ENCODE measurements around the gene GHR.
"Not testable (repeated sequence)": the region's sequence is repeated elsewhere in the genome, so short reads cannot be mapped to it uniquely, and the experiment has no call there.

GHR gene

DNA sequence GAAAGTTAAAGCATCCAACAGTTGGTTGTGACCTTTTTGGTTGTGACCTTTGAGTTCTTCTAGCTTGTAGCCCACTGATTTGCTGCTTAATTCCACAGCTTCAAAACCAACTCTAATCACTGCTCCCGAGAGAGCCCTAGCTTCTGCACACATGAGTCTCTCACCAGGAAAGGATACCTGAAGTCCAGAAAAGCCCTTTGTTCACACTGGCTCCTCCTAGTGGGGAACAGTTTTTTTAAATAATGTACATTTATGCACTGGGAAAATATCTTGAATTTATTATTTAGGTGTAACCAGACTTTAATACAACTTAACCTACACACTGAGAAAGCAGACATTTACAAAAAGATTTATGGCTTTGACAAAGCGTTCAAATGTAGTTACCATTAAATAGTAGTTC lies 213.2 kb downstream of the GHR start:
- DNase-seq (ENCODE audit: insufficient read length, low spot score) = no peak
- FAIRE-seq = no peak

DNA sequence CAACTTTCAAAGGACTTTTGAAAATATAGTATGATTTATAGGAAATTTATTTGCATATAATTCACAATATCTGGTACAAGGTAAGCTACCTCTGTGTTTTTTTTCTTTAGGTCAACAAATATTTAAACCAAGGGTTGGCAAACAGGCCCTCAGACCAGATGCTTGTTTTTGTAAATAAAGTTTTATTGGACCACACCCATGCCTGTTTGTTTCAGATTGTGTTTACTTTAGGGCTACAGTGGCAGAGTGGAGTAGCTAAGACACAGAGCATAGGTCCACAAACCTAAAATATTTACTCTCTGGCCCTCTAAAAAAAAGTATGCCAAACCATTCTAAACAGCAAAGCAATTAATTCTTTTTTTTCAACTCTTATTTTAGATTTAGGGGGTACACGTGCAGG lies 213.7 kb downstream of the GHR start:
- no peak for FAIRE-seq
- DNase-seq (ENCODE audit: insufficient read length, low spot score) = no peak

DNA sequence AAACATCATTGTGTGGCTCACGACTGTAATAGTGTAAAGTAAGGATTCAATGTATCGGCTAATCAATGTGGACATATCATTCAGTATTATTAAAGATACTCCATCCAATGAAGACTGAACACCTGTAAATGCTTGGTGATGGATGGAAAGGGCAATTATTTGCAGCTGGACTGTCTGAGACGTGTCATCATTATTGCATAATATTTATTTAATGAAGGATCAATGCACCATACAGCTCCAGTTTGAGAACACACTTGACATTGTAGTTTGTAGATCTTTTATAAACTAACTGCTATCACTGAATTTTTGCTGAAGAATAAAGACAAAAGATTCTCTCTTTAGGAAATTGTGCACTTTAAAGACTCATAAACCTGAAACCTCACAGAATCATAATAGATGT lies 215.7 kb downstream of the GHR start:
- DNase-seq (ENCODE audit: insufficient read length, low spot score) (no peak), FAIRE-seq (no peak)

DNA sequence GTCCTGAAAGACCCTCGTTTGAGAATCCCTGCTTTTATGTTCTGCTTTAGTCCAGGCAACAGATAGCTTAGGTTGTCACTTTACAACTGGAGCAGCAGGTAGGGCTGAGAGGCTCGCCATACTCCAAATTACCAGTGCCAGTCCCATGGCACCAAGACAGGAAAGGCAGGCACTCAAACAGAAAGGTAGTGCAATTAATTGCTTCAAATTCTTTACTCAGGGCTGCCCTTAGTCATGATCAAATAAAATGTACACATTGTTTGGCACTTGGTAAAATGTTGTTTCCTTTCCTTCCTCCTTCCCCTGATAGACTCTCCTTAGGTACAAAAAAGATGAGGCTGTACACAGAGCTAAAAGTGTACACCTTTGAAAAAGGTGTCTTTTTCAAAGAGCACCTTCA lies 217.6 kb downstream of the GHR start:
- FAIRE-seq = no peak
- DNase-seq (ENCODE audit: insufficient read length, low spot score) = no peak

DNA sequence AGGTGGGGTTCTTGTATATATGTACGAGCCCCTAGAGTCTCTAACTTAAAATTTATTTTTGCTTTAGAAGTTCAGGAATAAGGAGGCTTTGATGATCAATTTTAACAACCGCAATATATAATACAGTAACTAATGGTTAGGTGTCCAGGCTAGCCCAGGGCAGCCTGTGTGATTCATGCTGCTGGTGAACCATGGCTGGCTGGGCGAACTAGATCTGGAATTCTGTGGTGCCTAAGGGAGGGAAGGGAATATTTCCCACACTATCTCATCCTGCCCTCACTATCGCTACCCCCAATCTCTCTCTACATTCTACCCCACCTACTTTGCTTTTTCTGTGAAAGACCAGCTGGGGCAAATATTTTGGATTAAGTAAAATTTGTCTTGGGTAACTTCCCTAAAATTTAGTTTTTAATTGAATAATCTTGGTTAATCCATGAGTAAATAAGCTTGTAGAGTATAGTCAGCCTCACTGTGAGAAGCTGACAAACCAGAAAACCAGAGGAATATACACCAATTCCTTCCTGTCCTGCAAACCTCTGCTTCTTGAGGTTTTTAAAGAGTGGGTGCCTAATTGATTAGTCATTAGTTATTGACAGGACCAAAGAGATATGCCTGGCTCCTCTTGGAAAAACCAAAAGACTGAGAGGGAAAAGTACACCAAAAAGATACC lies 218.2 kb downstream of the GHR start:
- no peak for DNase-seq (ENCODE audit: insufficient read length, low spot score)

DNA sequence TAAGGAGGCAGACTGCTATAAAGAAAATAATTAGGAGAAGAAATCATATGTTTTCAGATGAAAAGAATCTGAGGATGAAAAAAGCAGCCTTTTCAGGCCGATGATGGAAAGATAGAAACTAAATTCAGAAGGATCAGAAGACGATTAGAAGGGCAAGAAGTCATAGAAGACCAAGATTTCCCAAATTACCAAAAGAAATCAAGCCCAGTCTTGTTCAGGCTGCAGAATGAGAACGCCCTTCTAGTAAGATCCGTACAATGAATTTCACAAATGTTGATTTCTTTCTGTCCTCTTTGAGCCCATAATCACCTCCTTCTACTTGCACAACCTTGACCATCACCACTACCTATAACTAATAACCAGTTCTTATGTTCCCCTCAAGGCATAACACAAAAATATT lies 218.8 kb downstream of the GHR start:
- FAIRE-seq (no peak), DNase-seq (ENCODE audit: insufficient read length, low spot score) (no peak)

More for the DNA sequence above, 218.2 kb downstream of the GHR start:
- FAIRE-seq = no peak

DNA sequence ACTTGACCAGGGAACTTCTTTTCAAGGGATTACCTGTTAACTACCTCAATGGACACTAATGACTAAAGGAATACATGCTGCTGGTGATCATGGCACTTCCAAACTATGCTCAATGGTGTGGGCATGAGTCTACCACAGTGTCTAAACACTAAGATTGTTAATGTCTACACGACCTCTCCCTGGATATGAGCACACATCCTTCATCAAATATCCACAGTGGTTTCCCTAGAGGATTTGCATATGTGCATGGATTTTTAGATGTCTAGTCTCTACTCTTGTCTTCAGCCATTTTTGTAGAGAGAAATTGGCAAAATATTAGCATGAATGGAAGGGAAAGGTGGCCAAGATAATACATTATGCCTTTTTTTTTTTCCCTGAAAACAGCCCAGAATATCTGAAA lies 220.1 kb downstream of the GHR start:
- FAIRE-seq (no peak), DNase-seq (ENCODE audit: insufficient read length, low spot score) (no peak)

DNA sequence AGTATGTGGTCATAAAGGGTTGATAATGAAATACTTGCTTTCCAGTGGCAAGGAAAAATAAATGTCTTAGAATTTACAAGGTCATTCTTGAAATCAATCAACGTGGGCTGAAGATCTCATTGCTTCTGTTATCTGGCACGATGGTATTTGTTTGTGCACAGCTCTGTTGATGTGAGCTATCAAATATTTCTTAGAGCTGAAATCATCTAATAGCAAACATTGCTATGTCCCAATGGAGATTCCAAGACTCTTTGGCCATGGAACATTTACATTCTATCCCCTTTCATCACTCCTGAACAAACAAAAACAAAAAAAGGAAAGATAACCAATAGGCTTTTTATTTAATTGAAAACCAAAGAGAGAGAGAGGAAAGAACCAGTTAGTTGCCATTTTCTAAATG lies 221.9 kb downstream of the GHR start:
- FAIRE-seq (no peak), DNase-seq (ENCODE audit: insufficient read length, low spot score) (no peak)

DNA sequence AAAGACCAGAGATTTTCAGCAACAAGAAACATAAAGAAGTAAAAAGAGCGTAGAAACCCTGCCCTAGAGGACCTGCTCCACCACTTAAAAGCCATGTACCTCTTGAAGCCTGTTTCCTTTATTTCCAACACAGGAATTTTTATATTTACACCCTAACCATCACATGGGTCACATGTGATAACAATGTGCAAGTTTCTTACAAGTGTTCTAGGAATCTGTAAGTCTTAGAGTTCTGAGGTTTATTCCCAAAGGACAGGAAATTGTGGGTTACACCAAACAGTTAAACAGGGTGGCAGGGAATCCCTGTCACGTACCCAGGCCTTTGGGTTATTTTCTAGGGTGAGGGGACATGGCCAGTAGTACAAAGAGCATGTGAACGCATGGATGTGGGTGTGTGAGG lies 224.8 kb downstream of the GHR start:
- FAIRE-seq = no peak
- DNase-seq (ENCODE audit: insufficient read length, low spot score) = no peak

DNA sequence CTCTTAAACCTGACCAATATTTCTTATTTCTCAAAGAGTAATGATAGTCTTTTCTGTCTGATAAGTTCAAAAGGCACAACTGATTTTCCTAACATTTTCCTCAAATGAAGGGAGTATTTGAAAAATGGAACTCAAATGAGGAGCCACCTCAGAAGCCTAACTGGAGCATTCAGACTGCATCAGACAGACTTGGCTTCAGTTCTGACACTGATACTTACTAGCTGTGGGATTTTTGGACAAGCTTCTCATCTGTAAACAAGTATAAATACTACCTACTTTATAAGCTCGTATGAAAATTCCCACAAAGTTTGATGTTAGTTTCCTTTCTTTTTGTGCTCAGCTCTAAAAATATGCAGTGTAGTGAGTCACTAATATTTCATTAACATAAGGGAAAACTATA lies 225.7 kb downstream of the GHR start:
- no peak for DNase-seq (ENCODE audit: insufficient read length, low spot score)
- no peak for FAIRE-seq

DNA sequence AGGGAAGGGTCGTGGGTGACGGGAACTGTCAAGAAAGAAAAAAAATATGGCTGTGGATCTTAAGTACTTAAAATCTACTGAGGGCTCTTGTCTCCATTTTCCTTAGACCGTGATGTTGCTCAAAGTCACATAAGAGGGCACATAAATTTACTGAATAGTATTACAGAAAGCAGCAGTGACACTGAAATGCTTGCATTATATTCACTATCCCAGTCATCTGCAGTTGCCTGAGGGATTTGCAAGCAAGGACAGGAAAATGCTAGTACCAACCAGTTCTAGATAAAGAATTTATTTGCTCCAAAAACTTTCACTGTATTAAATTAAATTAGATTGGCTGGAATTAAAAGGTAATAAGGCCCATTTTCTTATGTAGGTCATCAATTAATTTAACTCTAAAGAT lies 226.8 kb downstream of the GHR start:
- DNase-seq (ENCODE audit: insufficient read length, low spot score) (no peak), FAIRE-seq (no peak)

DNA sequence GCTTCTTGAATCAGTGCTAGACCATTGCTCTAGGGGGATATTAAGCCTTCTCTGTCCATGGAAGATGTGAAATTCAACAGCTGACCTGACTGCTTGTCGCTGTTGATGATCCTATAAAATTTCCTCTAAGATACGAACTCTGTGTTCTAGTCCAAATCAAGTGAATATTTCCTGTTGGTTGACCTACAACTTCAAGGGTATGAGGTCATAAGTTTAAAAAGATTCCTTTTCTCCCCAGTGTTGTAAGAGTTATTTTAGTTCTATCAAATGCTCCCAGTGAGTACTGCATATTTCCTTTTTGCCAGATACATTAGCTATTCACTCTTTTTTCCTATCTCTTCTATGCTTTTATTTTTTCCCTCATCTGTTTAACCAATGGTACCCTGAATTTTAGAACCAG lies 230.5 kb downstream of the GHR start:
- FAIRE-seq = no peak

DNA sequence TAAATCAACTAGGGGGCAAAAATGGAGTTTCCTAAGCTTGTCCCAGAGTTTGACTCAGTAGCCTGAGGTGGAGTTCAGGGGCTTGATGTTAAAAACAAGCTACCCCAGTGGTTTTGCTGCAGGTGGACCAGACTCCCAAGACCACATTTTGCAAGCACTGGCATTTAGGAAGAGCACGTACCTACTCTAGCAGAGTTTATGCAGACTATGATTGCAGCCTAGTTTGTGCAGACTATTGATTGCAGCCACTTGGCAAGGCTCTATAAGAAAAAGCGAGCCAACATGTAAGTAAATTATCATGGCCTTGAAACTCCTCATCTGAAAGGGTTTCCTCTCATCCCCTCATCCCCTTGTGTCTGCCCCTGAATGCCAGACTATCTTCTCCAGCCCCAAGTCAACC lies 231.4 kb downstream of the GHR start:
- no peak for DNase-seq (ENCODE audit: insufficient read length, low spot score)
- FAIRE-seq = no peak

More for the DNA sequence above, 230.5 kb downstream of the GHR start:
- no peak for DNase-seq (ENCODE audit: insufficient read length, low spot score)

DNA sequence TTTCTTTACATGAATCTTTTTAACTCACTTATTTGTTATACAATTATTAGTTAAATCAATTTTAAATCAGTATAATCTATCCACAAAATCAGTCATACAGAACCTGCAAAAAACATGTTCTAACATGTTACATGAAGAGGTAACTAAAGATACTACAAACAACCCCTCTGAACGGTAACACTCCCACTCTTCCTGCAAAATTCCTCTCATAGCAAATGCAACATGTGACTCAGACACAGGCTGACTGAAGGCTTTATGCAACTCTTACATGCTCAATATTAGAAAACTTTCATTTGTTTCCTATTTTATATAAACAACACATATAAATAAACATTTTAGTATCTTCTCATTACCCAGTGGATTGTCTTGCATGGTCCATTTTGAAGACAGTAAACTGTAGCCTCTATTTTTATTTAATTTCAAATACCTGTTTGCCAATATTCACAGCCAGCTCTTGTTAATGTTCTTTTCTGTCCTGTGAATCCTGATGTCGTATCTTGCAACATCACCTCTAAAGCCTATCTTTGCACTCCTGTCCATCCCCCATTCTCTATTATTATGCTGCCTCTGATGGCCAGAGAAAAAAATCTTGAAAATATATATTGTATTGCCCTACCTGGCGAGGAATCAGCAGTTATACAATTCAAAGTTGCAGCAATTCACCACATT lies 232.9 kb downstream of the GHR start:
- FAIRE-seq = no peak
- DNase-seq (ENCODE audit: insufficient read length, low spot score) = no peak

DNA sequence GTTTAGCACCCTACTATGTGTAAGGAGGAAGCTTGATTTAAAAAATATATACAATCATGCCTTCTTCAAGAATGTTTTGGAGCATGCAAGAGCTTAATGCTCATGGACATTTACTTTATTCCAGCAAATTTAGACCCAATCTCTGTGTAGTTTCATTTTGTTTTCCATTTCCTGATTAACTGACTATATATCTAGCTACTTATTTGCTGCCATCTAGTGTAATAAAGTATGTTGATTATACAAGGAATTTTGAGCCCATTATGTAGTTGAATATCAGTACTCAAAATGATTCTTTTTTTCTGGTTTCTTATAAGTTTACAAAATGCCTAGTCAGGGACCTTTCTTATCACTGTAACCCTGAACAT lies 233.4 kb downstream of the GHR start:
- DNase-seq (ENCODE audit: insufficient read length, low spot score) = no peak

DNA sequence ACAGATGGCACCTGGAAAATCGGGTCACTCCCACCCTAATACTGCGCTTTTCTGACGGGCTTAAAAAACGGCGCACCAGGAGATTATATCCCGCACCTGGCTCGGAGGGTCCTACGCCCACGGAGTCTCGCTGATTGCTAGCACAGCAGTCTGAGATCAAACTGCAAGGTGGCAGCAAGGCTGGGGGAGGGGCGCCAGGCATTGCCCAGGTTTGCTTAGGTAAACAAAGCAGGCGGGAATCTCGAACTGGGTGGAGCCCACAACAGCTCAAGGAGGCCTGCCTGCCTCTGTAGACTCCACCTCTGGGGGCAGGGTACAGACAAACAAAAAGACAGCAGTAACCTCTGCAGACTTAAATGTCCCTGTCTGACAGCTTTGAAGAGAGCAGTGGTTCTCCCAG lies 236.6 kb downstream of the GHR start:
- FAIRE-seq; DNase-seq (ENCODE audit: insufficient read length, low spot score): not testable (repeated sequence)

More for the DNA sequence above, 233.4 kb downstream of the GHR start:
- FAIRE-seq = no peak

DNA sequence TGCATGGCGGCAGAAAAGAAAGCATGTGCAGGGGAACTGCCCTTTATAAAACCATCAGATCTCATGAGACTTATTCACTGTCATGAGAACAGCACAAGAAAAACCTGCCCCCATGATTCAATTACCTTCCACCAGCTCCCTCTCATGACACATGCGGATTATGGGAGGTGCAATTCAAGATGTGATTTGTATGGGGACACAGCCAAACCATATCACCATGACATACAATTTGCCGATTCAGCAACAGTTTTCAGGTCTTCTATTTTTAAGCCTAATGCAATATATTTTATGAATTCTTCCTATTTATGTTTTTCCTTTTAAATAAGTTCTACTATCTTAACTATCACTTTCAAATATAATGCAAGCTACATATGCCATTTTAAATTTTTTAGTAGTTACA lies 242.6 kb downstream of the GHR start:
- no peak for DNase-seq (ENCODE audit: insufficient read length, low spot score)
- no peak for FAIRE-seq

DNA sequence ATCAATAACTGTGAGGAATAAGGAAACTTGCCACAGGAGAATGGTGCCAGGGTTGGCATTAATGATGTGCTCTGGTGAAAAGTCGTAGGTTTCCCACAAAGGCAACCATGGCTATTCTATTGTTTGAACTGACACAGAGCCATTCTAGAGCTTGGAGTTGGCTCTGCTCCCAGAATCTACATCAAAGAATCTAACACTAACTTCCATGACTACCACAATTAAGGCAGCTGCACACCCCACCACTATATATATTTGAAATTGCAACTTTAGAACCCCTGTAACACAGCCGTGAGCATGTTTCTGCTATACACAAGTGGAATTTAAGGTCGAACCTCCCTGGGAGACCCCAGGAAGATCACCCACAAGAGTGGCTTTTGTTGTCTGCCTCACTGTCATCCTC lies 243.6 kb downstream of the GHR start:
- DNase-seq (ENCODE audit: insufficient read length, low spot score) (no peak), FAIRE-seq (no peak)

DNA sequence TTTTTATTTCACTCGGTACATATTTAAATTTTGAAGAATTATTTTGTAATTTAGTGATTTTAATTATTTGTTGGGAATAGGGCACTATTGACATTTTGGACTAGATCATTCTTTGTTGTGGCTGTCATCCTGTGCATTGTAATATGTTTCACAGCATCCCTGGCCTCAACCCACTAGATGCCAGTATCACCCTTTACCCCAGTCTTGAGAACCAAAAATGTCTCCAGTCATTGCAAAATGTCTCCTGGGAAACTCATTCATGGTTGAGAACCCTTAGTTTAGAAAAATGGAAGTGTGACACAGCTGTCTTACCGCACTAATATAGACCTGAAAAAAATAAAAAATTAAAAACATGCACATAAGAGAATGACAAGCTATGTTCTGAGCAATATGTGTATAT lies 245.0 kb downstream of the GHR start:
- FAIRE-seq = no peak
- no peak for DNase-seq (ENCODE audit: insufficient read length, low spot score)

DNA sequence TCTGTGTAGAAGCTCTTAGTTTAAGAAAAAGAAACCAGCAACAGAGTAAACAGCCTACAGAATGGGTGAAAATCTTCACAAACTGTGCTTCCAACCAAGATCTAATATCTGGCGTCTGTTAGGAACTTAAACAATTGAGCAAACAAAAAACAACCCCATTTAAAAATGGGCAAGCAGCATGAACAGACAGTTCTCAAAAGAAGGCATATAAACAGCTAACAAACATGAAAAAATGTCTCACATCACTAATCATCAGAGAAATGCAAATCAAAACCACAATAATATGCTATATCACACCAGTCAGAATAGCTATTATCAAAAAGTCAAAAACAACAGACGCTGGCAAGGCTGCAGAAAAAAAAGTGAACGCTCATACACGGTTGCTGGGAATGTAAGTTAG lies 249.7 kb downstream of the GHR start:
- FAIRE-seq = no peak

DNA sequence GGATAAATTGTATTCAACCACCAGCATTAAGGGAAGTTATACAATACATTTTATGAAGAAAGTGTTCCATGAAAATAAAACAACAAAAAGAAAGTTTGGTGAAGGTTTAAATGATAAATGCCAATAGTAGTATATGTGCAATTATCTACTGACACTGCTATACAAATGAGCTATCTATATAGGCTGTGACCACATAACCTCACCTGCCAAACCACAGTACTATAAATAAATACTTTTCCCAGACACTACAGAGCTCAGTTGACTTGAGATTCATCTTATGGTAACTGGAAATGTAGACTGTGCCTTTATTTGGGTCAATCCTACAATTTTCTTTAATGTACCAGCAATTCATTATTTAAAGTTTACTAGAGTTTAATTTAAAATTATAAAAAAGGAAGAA lies 252.4 kb downstream of the GHR start:
- FAIRE-seq (no peak), DNase-seq (ENCODE audit: insufficient read length, low spot score) (no peak)

More for the DNA sequence above, 249.7 kb downstream of the GHR start:
- no peak for DNase-seq (ENCODE audit: insufficient read length, low spot score)

DNA sequence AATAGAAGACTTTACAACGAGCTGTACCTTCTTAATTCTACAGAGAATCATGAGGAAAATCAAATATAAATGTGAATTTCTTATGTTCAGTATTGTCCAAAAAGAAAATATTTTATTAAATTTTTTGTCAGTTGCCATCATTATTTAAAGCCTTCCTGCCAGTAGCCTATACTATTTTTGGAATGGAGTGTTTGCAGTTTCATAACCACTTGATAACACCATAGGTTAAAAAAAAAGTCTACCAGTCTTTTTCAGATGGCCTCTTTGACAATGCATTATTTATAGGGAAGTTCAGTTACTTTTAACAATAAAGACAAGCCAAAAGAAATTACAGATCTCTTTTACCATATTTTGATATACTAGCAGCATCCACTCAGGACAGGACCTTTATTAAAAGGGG lies 253.1 kb downstream of the GHR start:
- DNase-seq (ENCODE audit: insufficient read length, low spot score) (no peak), FAIRE-seq (no peak)

All from GM19239 (cell line).